Peyer's patch (tissue), 4 donors: ENCODE data around the gene THBD. TPM values are rescaled to one million over a fixed set of nuclear protein-coding genes. Genes with fewer than 3 reads are reported as not detected.

Source experiments
- DNase-seq, 3 donors: peaks; one replicate each; pipeline ENCODE4 v3.0.0-alpha.2; 2017 to 2019
- H3K27ac ChIP-seq, 4 donors: fragments of 200-600 bp; sonication (generic); one replicate each; pipeline ENCODE4 v1.5.1; 2016 to 2019
- H3K27me3 ChIP-seq, 2 donors: fragments of 200-600 bp; sonication (generic); one replicate each; pipeline ENCODE4 v1.5.1; 2019
- H3K36me3 ChIP-seq, 3 donors: fragments of 200-600 bp; sonication (generic); one replicate each; pipeline ENCODE4 v1.5.1; 2016 to 2019
- H3K4me1 ChIP-seq, 4 donors: fragments of 200-600 bp; sonication (generic); one replicate each; pipeline ENCODE4 v1.5.1; 2016 to 2019
- H3K4me3 ChIP-seq, 4 donors: fragments of 200-600 bp; sonication (generic); 1 replicate in 3 of 4; 2 replicates in 1 of 4; pipeline ENCODE4 v1.5.1; 2016 to 2019; ENCODE audit warnings: mild to moderate bottlenecking in 1 of 4
- H3K9me3 ChIP-seq, 4 donors: fragments of 200-600 bp; sonication (generic); one replicate each; pipeline ENCODE4 v1.5.1; 2016 to 2019; ENCODE audit warnings: mild to moderate bottlenecking in 1 of 4
- CTCF ChIP-seq, 6 experiments: fragments of 450-650 bp in 4 of 6; fragments of 200-600 bp in 2 of 6; sonication (generic) in 1 of 6; IDR thresholded peaks; one replicate each; pipeline ENCODE4 v1.5.1; 2017 to 2019; ENCODE audit warnings: antibody characterized with exemption in 6 of 6, mild to moderate bottlenecking in 3 of 6, moderate library complexity in 1 of 6
- POLR2A ChIP-seq, 2 donors: fragments of 450-650 bp; IDR thresholded peaks; one replicate each; pipeline ENCODE4 v1.5.1; 2017; ENCODE audit warnings: antibody characterized with exemption in 2 of 2, mild to moderate bottlenecking in 2 of 2, moderate library complexity in 2 of 2
- total RNA-seq, 4 donors: library from RNA; depleted of rRNA; stranded (reverse); fragments of >200 nt; gene quantifications; one replicate each; pipeline ENCODE4 v1.1.0, GENCODE V29; 2016

The THBD gene
- total RNA-seq, 4 donors from 2014 or later, result 7.9 to 31.4 (median 12.9) TPM

DNA sequence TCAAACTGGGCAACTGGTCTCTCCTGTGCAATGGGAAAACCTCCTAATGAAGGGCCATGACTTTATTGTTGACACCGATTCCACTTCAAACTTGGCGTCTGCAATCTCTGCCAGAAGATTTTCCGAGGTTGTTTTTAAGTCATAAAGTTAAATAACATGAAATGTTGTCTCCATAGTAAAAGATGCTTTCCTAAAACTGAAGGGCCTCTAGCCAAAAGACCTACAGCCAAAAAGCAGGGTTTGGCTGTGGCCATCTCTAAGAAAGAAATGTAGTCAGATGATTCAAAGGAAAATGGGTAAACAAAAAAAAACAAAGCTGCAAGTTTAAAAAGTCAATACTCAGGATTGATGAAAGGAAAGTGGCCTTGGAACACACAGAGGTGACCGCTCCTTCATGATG is 22.5 kb upstream of the THBD start:
- Histone ChIP-seq H3K36me3 (no peaks in the 10 kb centered on the region), H3K27me3 (no peaks in the 10 kb centered on the region), H3K4me1 (no peaks in the 10 kb centered on the region), H3K4me3 (no peak overlapping the region), H3K9me3 (no peaks in the 10 kb centered on the region), H3K27ac (no peak overlapping the region)
- DNase-seq, result no peak
- no peak for TF ChIP-seq POLR2A (IDR thresholded peaks at IDR 0.05)
- no peak for TF ChIP-seq CTCF (IDR thresholded peaks at IDR 0.05)

GRCh38 chr20:23071398-23071797 is 21.9 kb upstream of the THBD start:
- Histone ChIP-seq H3K36me3 (no peaks in the 10 kb centered on the region), H3K4me3 (no peak overlapping the region), H3K4me1 (no peaks in the 10 kb centered on the region), H3K27me3 (no peaks in the 10 kb centered on the region), H3K9me3 (no peaks in the 10 kb centered on the region), H3K27ac (no peak overlapping the region)
- no peak for TF ChIP-seq POLR2A (IDR thresholded peaks at IDR 0.05)
- TF ChIP-seq CTCF (IDR thresholded peaks at IDR 0.05), result no peak
- DNase-seq, result no peak

GRCh38 chr20:23069108-23069507 is 19.6 kb upstream of the THBD start:
- no peak for TF ChIP-seq CTCF (IDR thresholded peaks at IDR 0.05)
- no peak for TF ChIP-seq POLR2A (IDR thresholded peaks at IDR 0.05)
- Histone ChIP-seq H3K9me3 (no peaks in the 10 kb centered on the region), H3K27me3 (no peaks in the 10 kb centered on the region), H3K27ac (no peak overlapping the region), H3K4me1 (no peaks in the 10 kb centered on the region), H3K4me3 (no peak overlapping the region), H3K36me3 (no peaks in the 10 kb centered on the region)
- no peak for DNase-seq

- Histone ChIP-seq H3K36me3 (no peaks in the 10 kb centered on the region), H3K9me3 (no peaks in the 10 kb centered on the region), H3K27ac (no peak overlapping the region), H3K27me3 (no peaks in the 10 kb centered on the region), H3K4me1 (no peaks in the 10 kb centered on the region), H3K4me3 (no peak overlapping the region)
- no peak for DNase-seq
- no peak for TF ChIP-seq POLR2A (IDR thresholded peaks at IDR 0.05)
- no peak for TF ChIP-seq CTCF (IDR thresholded peaks at IDR 0.05)
Measured at GRCh38 chr20:23068283-23068682, 18.8 kb upstream of the THBD start.

- DNase-seq, result no peak
- TF ChIP-seq CTCF (IDR thresholded peaks at IDR 0.05), result no peak
- TF ChIP-seq POLR2A (IDR thresholded peaks at IDR 0.05), result no peak
- H3K4me3 ChIP-seq, result no peak overlapping the region
Measured at GRCh38 chr20:23066772-23067171, 17.3 kb upstream of the THBD start.

More at GRCh38 chr20:23066772-23067171, 17.3 kb upstream of the THBD start:
- H3K27ac ChIP-seq, result no peak overlapping the region
- peaks cover 0 to 7% (median 0%) of the 10 kb centered on the region in 4 donors for H3K4me1 ChIP-seq
- no peaks in the 10 kb centered on the region for H3K9me3 ChIP-seq
- no peaks in the 10 kb centered on the region for H3K27me3 ChIP-seq
- H3K36me3 ChIP-seq, result no peaks in the 10 kb centered on the region
